LoVo (cell line): ENCODE measurements around the gene DNAAF5.
A peak's percentile ranks its signal among the peaks of the same experiment; 100 is the strongest.

ENCODE experiments used
- DNase-seq: peaks from one replicate; pipeline ENCODE4 v3.0.0-alpha.2; 2016; ENCODE audit warnings: low spot score

Gene DNAAF5

GRCh38 chr7:726084-726853, at the start of gene DNAAF5:
Gene DNAAF5, plus strand, starts transcription at chr7:726699. Its CDS starts 22 bp downstream, at chr7:726721.
- DNase-seq = peak; percentile 94

GRCh38 chr7:676972-677385, 49.5 kb upstream of the DNAAF5 start:
- DNase-seq = no peak

- DNase-seq = no peak
These were observed 45.9 kb upstream of the DNAAF5 start for GRCh38 chr7:680411-681127.

GRCh38 chr7:681551-682307, 44.8 kb upstream of the DNAAF5 start:
- DNase-seq = no peak

GRCh38 chr7:682810-683209, 43.7 kb upstream of the DNAAF5 start:
- DNase-seq = no peak

GRCh38 chr7:683526-684205, 42.8 kb upstream of the DNAAF5 start:
- DNase-seq = no peak

GRCh38 chr7:684416-684815, 42.1 kb upstream of the DNAAF5 start:
- DNase-seq = no peak

- DNase-seq = no peak
These were observed 41.0 kb upstream of the DNAAF5 start for GRCh38 chr7:685540-685939.

GRCh38 chr7:690478-691360, 35.8 kb upstream of the DNAAF5 start:
- DNase-seq = no peak

- no peak for DNase-seq
These were observed 35.0 kb upstream of the DNAAF5 start for GRCh38 chr7:691361-692045.

- DNase-seq = no peak
These were observed 33.2 kb upstream of the DNAAF5 start for GRCh38 chr7:693280-693679.

GRCh38 chr7:696426-696811, 30.1 kb upstream of the DNAAF5 start:
- no peak for DNase-seq

GRCh38 chr7:696812-697551, 29.5 kb upstream of the DNAAF5 start:
- no peak for DNase-seq

GRCh38 chr7:698515-699475, 27.7 kb upstream of the DNAAF5 start:
- DNase-seq = no peak

GRCh38 chr7:699476-700170, 26.9 kb upstream of the DNAAF5 start:
- no peak for DNase-seq

GRCh38 chr7:701086-701671, 25.3 kb upstream of the DNAAF5 start:
- no peak for DNase-seq

- DNase-seq = no peak
These were observed 23.4 kb upstream of the DNAAF5 start for GRCh38 chr7:703049-703448.

GRCh38 chr7:706721-707120, 19.8 kb upstream of the DNAAF5 start:
- DNase-seq = no peak
